HTERT RPE-1 (cell line): Measurements from ENCODE around the gene IGFALS.

ENCODE experiments used
- in situ Hi-C: fragments of 300-500 bp; cut with MboI; formaldehyde crosslinking; loops from 4 replicates; pipeline ENCODE4 v1.14.3; 2020; ENCODE audit warnings: low sequenced_read_pairs

IGFALS gene

DNA sequence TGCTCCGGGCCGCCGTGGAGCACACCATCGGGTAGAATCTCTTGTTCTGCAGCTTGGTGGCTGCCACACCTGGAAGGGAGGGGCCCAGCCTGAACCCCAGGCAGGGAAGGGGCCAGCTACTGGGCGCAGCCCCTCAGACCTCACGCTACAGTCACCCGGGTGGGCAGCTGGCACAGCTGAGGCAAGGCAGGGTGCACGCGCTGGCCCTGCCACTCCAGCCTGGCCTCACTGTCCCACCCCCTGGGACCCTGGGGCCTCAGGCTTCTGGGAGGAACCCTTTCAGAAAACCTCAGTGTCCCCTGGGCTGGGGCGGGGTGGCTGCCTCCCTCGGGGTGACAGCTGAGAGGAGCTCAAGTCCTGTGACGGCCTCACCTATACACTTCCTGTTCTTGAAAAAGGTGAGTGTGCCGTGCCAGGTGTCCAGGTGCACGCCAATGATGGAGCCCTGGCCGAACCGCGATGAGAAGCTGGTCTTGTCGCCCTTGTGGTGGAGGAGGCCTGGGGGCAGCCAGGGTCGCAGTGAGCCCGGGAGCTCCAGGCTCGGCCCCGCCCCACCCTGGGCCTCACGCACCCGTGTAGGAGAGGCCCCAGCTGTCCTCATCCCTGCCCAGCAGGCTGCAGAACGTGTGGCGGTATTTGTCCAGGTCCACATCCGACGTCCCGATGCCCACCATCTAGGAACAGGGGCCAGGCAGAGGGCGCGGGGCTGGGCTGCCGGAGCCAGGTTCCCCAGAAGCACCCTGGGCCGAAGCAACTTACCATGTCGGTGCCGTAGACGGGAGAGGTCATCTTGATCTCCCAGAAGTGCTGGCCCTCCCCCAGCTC, 15.9 kb downstream of the IGFALS start:
- in situ Hi-C loops, result no loop called here

DNA sequence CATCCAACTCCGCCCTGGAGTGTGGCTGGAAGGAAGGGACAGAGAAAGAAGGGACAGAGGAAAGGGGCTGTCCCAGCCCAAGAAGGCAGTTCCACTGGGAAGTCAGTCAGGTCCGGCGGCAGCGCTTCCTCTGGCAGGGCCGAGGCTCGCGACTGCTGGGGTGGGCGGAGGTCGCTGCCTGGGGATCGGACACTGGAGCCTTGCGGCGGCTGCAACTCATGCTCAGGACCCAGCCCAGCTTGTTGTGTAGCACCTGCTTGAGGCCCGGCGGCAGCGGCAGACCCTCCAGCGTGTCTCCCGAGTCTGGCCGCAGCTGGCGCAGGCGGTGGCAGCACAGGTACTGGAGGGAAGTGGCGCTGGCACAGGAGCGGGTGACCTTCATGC, 16.5 kb downstream of the IGFALS start:
- in situ Hi-C loops, result no loop called here

DNA sequence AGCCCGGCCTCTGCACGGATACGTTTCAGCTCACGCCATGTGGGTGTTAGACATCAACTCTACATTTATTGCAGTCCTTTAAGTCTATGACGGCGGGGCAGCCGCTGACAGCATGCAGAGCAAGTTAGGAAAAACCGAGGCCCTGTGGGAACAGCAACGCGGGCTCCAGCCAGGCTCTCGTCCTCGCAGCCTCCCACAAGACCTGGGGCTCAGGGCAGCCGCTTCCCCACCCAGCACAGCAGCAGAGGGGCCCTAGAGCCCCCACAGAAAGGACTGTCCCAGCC, 16.9 kb downstream of the IGFALS start:
- in situ Hi-C loops, result no loop called here

DNA sequence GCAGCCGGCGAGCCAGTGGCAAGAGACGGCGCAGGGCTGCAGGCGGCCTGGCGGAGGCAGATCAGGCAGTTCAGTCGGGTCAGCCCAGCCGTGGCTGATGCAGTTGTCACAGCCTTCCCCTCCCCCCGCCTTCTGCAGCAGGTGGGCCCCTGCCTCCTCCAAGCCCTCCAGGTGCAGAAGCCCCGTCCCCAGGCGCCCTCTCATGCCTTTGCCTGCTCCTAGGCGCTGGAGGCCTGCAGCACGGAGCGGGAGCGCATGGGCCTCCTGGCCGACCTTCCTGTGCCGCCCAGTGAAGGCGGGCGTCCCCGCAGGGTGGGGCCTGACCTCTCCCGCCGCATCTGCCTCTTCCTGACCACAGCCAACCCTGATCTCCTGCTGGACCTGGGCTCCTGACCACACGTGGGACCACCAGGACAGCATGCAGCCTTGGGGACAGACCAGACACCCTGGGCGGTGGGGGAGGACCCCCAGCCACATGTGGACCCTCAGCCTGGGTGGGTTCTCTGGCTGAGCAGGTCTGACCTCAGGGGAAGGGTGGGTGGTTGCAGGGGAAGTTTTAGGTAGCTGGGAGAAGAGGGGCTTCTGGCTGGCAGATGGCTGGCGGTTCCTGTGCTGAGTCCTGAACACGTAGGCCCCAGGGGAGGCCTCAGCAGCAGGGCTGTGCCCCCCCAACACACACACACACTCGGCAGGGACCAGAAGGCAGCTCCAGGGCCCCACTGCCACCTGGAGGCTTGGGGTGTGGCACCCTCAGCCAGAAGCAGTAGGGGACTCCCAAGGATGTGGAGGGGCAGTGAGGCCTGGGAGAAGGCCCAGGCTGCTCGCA, 17.4 kb downstream of the IGFALS start:
- in situ Hi-C loops, result no loop called here

DNA sequence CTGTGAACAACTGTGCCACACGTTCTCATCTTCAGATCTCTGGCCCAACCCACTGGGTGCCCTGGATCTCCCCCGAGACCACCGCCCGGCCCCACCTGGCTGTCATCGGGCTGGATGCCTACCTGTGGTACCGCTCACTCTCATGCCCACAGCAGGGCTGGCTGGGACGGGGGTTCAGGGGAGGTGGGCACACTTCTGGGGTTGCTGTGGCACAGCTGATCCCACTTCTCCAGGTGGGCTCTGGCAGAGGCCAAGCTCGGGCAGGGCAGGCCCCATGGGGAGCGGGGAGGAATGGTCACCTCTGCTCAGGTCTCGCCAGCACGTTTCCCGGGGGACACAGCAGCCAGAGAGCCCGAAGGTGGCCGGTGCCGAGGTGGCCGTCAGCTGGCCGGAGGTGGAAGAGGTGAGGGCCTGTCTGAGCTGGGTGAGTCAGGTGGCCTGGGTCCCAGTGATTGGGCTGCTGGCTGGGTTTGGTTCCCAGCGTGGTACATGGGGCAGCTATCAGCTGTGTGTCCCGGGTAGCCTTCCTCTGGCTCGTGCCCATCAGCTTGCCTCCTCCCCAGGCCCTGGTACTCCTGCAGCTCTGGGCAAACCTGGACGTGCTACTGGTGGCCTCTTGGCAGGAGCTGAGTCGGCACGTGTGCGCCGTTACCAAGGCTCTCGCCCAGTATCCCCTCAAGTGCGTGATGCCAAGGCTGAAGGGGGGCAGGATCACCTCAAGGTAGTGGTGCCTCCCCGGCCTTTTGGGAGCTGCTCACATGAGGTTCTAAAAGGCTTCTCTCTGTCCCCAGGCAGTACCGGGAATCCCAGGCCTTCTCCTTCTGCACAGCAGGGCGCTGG, 18.3 kb downstream of the IGFALS start:
- in situ Hi-C loops, result no loop called here

DNA sequence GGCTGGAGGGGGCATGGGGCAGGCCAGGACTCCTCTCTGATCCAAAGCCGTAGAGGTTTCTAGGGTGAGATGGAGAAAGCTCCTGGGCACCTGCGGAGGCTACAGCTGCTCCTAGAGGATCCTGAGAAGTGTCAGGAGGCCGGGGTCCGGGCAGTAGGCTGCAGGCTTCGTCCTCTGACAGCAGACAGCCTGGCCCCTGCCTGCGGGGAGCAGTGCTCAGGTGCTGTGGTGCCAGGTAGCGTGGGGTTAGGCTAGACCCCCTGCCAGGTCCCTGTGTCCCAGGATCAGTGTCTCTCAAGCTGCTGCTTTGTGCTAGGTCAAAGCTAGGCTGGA, 19.1 kb downstream of the IGFALS start:
- in situ Hi-C loops, result no loop called here

DNA sequence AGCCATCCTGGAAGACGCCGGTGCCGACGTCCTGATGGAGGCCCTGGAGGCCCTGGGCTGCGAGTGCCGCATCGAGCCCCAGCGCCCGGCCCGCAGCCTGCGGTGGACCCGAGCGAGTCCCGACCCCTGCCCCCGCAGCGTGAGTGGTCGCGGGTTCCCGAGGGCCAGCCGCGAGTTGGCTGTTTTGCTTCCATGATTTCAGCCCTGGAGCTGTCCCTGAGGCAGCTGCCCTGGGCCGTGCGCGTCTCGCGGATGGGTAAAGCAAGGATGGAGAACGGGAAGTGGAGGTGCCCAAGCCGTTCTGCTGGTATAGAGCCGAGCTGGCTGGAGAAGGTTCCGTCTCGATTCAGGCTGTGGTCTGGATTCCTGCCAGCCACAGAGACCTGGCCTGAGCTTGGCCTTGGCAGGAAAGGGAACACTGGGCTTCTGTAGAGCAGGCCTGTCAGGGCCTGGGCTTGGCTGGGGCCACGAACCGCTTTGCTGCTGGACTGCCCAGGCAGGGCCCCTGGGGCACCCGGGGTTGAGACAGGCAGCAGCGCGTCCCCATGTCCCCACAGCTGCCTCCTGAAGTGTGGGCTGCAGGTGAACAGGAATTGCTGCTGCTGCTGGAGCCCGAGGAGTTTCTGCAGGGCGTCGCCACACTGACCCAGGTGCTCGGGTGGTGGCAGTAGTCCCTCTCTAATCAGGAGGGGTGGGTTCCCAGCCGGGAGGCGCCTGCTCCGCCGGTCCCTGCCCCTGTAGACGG, 19.6 kb downstream of the IGFALS start:
- in situ Hi-C loops, result no loop called here

DNA sequence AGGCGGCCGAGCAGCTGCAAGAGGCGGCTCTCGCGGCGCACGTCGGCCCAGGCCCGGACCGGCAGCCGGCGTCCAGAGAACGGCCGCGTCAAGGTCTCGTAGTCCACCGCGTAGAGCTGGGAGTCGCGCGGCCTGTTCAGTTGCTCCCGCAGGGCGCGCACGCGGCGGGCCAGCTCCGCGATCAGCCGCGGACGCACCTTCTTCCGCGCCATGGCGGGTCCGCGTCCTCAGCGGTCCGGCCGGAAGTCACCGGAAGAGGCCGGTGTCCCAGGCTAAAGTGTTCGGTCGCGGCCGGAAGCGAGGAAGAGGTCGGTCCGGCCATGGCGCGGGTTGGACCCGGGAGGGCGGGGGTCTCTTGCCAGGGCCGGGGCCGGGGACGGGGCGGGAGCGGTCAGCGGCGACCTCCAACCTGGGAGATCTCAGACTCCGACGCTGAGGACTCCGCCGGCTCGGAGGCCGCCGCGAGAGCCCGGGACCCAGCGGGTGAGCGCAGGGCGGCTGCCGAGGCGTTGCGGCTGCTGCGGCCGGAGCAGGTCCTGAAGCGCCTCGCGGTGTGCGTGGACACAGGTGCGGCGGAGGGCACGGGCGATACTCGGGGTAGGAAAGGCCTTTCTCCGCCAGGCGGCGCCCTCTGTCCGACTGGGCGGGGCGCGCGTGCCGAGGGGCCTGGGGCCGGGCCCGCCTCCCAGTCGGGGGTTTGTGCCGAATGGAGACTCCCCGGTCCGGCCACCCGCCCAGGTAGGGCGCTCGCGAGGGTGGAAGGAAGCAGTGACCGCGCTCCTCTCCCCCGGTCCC, 20.4 kb downstream of the IGFALS start, which contains the start of gene MRPS34:
Gene MRPS34, minus strand, starts transcription at position 227 of the 795 bp plus-strand sequence. Its CDS starts 15 bp downstream, at position 212.
- in situ Hi-C loops, result no loop called here

DNA sequence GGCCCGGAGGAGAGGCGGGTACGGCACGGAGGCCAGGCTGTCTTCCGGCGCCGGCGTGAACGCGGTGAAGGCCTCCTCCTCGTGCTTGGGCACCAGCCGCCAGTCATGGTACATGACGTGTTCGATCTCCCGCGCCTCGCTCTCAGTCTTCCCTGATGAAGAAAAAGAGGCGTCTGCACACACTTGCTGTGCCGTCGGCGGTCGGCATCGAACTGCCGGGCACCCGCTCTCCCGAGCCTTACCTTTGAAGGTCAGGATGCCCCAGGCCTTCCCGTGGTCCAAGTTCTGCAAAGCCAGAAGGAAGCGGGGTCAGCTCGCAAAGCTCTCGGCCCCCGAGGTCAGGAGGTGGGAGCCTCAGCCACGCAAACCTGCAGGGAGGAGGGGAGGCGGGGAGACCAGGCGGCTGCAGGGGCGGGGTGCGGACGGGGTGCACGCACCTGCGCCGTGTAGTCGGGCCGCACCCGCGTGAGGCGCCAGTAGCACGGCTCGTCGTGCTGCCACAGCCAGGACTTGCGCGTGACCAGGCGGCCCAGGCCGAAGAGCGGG, 21.1 kb downstream of the IGFALS start, which contains the start of gene EME2:
Gene EME2, plus strand, starts transcription at position 449 of the 546 bp plus-strand sequence. CDS start 418 bp downstream, outside the sequence.
- in situ Hi-C loops, result no loop called here

DNA sequence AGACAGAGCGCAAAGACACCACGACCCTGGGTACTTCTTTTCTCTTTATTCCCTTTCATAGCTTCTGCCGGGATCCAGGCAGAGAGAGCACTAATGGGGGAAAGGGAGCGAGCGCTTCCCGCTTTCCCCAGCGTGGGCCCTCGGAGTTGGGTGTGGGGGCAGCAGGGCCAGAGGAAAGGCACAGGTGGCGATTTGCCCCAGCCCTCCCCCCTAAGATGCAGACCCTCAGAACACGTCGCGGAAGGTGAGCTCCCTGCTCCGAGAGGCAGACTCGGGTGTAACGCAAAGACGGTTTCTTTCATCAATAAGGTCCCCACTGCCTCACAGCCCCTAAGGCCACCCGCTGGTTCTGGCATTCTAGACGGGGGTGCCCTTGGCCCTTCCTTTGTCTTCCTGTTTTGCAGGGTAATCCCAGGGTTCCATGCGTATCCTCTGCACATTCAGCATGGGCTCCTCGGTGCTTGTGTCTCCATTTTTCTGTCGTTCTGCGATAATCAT, 21.6 kb downstream of the IGFALS start:
- in situ Hi-C loops, result no loop called here

DNA sequence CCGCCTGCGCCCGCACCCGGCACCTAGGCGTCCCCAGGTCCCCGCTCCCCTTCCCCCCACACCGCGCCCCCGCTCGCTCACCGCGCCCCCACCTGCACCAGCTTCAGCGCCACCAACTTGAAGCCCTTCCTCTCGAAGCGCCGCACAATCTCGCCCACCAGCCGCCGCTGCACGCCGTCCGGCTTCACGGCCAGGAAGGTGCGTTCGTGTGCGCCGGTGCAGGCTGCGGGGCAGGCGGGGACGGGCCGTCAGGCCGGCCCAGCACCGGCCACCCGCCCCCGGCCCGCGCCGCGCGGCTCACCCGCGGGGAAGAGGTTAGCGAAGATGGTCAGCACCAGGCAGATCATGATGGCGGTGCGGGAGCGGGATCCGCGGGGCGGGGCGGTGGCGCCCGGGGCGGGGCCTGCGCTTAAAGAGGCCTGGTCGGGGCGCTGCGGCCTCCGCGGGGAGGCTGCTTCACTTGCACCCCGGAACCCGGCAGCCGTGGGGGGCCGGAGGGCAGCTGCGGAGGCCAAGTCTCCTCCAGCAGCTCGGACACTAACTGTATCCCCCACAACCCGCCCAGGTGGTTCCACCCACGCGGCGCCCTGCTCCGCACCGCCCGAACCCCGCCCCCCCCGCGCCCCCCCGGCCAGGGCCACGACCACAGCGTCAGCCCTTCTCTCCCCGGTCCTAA, 22.2 kb downstream of the IGFALS start, which contains the start of gene NME3:
Gene NME3, minus strand, starts transcription at position 356 of the 676 bp plus-strand sequence. Its CDS starts 9 bp downstream, at position 347.
- in situ Hi-C loops, result no loop called here

DNA sequence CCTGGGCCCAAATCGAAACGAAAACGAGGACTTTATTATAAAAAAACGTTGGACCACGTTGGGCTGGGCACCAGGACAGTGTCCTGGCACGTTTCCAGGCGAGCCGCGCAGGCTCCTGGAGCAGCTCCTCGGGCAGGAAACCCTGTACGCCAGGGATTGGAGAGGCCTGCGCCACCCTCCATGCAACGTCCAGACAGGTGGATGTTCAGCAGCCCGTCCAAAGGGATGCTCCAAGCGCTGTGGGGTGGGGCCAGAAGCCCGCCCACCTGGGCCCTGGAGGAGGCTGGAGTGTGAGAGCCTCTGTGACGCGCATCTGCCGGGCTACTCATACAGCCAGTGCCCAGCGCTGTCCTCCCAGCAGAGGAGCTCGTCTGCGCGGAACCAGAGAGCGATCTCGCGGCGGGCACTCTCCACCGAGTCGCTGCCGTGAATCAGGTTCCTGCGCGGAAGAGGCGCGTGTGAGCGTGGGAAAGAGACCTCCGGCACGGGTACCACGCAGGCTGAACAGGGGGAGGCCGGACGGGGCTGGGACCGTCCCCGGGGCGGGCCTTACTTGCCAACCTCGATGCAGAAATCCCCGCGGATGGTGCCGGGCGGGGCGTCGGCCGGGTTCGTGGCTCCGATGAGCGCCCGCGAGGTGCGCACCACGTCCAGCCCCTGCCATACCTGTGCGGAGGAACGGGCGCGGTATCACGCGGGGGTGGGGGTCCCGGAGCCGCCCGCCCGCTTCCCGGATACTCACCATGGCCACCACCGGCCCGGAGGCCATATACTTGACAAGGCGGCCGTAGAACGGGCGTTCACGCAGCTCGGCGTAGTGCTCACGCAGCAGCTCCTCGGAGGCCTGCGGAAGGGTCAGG, 22.9 kb downstream of the IGFALS start:
- in situ Hi-C loops, result no loop called here

DNA sequence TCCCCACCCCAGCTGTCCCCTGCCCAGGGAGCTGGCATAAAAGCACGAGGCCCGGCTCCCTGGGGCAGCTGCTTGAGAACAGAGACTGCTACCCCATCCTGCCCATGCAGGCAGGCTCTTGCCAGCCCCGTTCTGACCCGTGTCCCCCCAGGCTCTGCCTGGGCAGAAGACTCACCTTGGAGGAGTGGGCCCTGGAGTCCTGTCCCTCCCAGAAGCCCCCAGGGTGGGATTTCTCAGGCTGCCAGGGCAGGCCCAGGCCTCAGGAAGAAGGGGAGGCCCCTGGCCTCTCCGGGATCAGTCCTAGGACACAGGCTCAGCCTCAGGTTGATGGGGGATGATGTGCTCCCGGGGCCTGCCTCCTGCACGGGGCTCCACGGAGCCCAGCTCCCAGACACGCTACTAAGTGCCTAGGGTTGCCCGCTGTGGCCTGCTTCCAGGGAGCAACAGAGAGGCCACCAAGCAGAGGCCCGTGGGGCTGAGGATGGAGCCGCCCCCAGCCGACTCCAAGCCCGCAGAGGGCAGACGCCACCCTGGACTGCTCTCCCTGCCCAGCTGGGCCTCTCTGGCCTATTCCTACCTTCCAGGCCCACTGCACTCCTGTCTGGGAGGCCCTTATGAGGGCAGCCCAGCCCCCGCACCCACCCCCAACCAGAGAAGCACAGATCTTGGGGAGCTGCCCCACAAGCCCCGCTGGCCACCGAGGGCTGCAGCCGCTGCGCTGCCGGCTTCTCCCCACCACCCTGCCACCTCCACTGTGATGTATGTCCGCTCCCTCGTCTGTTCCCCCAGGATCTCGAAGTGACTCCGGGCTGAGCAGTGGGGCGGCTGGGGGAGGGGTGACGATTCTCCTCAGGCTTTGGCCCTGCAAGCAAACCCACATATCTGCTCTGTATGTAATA, 23.9 kb downstream of the IGFALS start:
- in situ Hi-C loops, result no loop called here

DNA sequence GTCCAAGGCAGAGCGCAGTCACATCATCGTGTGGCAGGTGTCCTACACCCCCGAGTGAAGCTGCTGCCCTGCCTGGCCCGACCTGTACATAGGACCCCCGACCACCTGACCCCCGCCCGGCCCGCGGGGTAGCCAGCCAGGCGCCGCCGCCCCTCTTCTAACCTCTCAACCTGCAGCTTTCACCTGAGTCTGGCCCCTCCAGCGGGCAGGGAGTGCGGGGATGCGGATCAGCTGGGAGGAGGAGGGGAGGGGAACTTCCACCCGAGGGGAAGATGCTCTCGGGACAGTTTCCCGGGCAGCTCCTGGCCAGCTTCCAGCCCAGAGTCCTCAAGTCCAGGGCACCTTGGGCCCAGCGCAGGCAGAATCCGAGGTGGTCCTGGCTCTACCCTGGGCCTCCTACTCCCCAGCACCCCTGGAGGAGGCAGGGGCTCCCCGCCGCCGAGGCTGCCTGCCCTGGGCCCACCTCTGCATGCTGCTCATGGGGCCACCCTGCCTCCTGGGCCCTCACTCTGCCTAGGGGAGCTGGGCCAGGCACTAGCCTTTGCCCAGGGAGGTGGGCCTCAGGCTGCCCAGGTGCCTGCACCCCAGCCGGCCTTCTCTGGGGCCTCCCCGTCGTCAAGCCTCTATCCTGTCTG, 24.6 kb downstream of the IGFALS start:
- in situ Hi-C loops, result no loop called here

DNA sequence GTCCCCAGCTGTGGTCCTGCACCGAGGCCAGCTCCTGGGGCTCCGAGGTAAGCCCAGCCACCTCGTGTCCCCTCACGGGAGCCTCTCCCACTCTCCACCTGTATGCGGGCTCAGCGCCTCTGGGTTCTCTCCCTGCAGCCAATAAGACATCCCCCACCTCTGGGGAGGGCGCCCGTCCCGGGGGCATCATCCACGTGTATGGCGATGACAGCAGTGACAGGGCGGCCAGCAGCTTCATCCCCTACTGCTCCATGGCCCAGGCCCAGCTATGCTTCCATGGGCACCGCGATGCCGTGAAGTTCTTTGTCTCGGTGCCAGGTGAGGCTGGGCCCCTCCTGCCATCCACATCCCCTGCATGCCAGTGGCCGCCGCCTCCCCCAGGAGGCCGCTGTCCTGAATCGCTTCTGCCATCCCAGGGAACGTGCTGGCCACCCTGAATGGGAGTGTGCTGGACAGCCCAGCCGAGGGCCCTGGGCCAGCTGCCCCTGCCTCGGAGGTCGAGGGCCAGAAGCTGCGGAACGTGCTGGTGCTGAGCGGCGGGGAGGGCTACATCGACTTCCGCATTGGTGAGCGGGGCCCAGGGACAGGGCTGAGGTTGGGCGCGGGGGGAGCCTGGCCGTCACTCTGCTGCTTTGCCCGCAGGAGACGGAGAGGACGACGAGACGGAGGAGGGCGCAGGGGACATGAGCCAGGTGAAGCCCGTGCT, 25.3 kb downstream of the IGFALS start:
- in situ Hi-C loops, result no loop called here
